Ovary (tissue), 3 donors: ENCODE data around the gene QSER1.

ENCODE experiments used
- EP300 ChIP-seq: sonication (generic); formaldehyde crosslinking; IDR thresholded peaks from one replicate; pipeline ENCODE4 v1.6.1; 2017; ENCODE audit warnings: antibody characterized with exemption
- POLR2A ChIP-seq: fragments of 450-650 bp; IDR thresholded peaks from one replicate; pipeline ENCODE4 v1.6.1; 2017; ENCODE audit warnings: antibody characterized with exemption, mild to moderate bottlenecking, moderate library complexity
- TF ChIP-seq, protein P1 (sequence below), 3 donors: fragments of 450-650 bp in 2 of 3; fragments of 200-600 bp in 1 of 3; IDR thresholded peaks; one replicate each; pipeline versions ENCODE4 v1.5.1 to v1.8.0; 2016 to 2022; ENCODE audit warnings: antibody characterized with exemption in 3 of 3, mild to moderate bottlenecking in 1 of 3
- donor health status: DM: no; HTN: no; CAD: no.

DNA sequence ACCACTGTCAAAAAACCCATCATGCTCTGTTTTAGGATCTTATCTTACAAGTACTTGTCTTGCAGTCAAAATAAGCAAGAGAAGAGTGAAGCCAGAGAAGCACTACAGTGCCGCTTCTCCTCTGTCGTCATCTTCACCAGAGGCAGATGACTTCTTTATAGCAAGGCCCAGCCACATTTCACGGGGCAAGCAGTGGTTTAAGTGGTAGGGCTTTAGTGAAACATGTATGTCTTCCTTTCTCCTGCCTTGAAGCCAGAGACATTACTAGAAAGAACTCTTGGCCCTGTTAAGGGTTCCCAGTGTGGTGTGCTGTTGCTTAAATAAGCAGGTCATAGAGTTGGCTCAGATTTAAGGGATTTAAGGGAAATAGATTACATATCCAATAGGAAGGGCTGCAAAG is 80.2 kb downstream of the QSER1 start:
- TF ChIP-seq, protein P1, sequence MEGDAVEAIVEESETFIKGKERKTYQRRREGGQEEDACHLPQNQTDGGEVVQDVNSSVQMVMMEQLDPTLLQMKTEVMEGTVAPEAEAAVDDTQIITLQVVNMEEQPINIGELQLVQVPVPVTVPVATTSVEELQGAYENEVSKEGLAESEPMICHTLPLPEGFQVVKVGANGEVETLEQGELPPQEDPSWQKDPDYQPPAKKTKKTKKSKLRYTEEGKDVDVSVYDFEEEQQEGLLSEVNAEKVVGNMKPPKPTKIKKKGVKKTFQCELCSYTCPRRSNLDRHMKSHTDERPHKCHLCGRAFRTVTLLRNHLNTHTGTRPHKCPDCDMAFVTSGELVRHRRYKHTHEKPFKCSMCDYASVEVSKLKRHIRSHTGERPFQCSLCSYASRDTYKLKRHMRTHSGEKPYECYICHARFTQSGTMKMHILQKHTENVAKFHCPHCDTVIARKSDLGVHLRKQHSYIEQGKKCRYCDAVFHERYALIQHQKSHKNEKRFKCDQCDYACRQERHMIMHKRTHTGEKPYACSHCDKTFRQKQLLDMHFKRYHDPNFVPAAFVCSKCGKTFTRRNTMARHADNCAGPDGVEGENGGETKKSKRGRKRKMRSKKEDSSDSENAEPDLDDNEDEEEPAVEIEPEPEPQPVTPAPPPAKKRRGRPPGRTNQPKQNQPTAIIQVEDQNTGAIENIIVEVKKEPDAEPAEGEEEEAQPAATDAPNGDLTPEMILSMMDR (IDR thresholded peaks at IDR 0.05): no peak
- TF ChIP-seq POLR2A: no peak
- TF ChIP-seq EP300: no peak
